ENCODE results near the gene FBRSL1. TPM values are rescaled to one million over a fixed set of nuclear protein-coding genes. Genes with fewer than 3 reads are reported as not detected.
A peak's percentile ranks its signal among the peaks of the same experiment; 100 is the strongest.

FBRSL1 gene
- total and polyA plus RNA-seq, 9 of the 15 experiments (the other 6 are each of a cell fraction or from before 2014, with no cell fraction given) = 0.24 to 129 (median 7.3) TPM

DNA sequence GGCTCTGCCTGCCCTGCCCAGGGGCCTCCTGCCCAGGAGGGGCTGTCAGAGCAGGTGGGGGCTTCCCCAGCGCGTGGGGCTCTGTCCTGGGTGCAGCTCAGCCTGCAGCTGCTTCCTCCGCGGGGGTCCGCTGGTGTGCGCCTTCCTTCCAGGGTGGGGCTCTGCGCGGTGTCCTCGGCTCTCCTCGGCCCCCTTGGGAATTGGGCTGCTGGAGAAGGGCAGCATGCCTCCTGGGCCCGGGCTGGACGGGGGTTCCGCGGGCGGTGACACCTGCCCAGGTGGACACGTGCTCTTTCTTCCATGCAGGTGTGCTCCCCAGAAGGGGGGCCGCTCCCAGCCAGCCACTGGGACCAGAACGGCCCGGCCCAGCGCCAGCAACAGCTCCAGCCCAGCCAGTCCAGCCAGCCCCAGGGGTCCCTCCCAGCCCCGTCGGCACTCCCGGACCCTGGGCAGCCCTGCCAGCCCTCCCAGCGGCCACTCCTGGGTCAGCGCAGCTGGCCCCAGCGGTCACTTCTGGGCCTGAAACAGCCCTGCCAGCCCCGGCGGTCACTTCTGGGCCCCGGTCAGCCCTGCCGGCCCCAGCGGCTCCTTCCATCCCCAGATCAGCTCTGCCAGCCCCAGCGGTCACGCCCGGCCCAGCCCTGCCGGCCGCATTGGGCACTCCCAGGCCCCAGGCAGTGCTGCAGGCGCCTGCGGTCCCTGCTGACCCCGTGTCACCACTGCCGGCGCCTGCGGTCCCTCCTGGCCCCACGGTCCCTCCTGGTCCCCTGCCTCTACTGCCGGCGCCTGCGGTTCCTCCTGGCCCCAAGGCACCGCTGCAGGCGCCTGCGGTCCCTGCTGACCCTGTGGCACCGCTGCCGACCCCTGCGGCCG is 19.1 kb downstream of the FBRSL1 start:
- POLR2A ChIA-PET = no interaction called here
- DNase-seq (ENCODE audit: extremely low read depth in 1 of 4, low spot score in 3 of 4) = no peak
- CTCF ChIA-PET (ENCODE audit: low intra/inter-chr PET ratio) = no interaction called here
- no peak for ATAC-seq
- H3K9me1 ChIP-seq (ENCODE audit: control insufficient read depth, insufficient read depth, low read length) = peaks cover 19% of the 10 kb centered on the region
- H3K36me3 ChIP-seq (ENCODE audit: control insufficient read depth, insufficient read depth, low read length) = peaks cover 29% of the 10 kb centered on the region; the same call in 1 of the 3 replicates
- peaks cover 32% of the 10 kb centered on the region for H4K20me1 ChIP-seq (replicated peaks; ENCODE audit: control insufficient read depth, insufficient read depth, low read length)
- no peak overlapping the region for H3K4me2 ChIP-seq (ENCODE audit: insufficient read depth, low read length)
- H3K27me3 ChIP-seq (ENCODE audit: control insufficient read depth in 2 of 2, insufficient read depth in 2 of 2, low read length in 2 of 2) = no peaks in the 10 kb centered on the region
- WGBS (ENCODE audit: insufficient coverage, low coverage, missing lambda C conversion rate) = 99% methylated on average over 22 of the region's 53 CpGs
- no peak for FAIRE-seq
- intact Hi-C loops (cut with micrococcal nuclease) (no loop called here), in situ Hi-C loops (cut with MboI) (no loop called here)
- H3K4me1 ChIP-seq (replicated peaks in 1 of 2; ENCODE audit: control insufficient read depth in 2 of 2, insufficient read depth in 2 of 2, low read length in 2 of 2) = peaks cover 4 to 85% of the 10 kb centered on the region in 2 experiments; a peak in 3 of 5 replicates
- H2AFZ ChIP-seq (ENCODE audit: low read depth, low read length) = no peak overlapping the region
- H3K9me3 ChIP-seq (replicated peaks; ENCODE audit: control insufficient read depth, insufficient read depth, low read depth, low read length) = no peaks in the 10 kb centered on the region
- H3K4me3 ChIP-seq = no peak overlapping the region
- TF ChIP-seq, protein P1, sequence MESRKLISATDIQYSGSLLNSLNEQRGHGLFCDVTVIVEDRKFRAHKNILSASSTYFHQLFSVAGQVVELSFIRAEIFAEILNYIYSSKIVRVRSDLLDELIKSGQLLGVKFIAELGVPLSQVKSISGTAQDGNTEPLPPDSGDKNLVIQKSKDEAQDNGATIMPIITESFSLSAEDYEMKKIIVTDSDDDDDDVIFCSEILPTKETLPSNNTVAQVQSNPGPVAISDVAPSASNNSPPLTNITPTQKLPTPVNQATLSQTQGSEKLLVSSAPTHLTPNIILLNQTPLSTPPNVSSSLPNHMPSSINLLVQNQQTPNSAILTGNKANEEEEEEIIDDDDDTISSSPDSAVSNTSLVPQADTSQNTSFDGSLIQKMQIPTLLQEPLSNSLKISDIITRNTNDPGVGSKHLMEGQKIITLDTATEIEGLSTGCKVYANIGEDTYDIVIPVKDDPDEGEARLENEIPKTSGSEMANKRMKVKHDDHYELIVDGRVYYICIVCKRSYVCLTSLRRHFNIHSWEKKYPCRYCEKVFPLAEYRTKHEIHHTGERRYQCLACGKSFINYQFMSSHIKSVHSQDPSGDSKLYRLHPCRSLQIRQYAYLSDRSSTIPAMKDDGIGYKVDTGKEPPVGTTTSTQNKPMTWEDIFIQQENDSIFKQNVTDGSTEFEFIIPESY (CRISPR knock-in tag; IDR thresholded peaks at IDR 0.05) = 0 out of 2 replicates have a peak, but pooled peaks have one; percentile 31
- TF ChIP-seq RB1 (IDR thresholded peaks at IDR 0.05; ENCODE audit: low read depth) = no peak
- BruUV-seq (replicated peaks) = no TSS peak
- H3K9ac ChIP-seq (ENCODE audit: insufficient read depth in 1 of 2, low read depth in 2 of 2, low read length in 2 of 2) = no peak overlapping the region
- peaks cover 36% of the 10 kb centered on the region for H3K79me2 ChIP-seq (ENCODE audit: control insufficient read depth, insufficient read depth, low read length)
- H3K27ac ChIP-seq (ENCODE audit: extremely low read depth, low read depth, low read length) = no peak overlapping the region
